Effector memory CD4-positive, alpha-beta T cell (primary cell): ENCODE results near the gene PKHD1.
"Not testable (repeated sequence)": the region's sequence is repeated elsewhere in the genome, so short reads cannot be mapped to it uniquely, and the experiment has no call there.

Experiments
- DNase-seq, 3 donors: peaks; one replicate each; pipeline ENCODE4 v3.0.0-alpha.2; 2020
- H3K27ac ChIP-seq: 2 replicates; pipeline ENCODE4 v1.7.0; 2013; ENCODE audit warnings: mild to moderate bottlenecking, low read length, moderate library complexity; ENCODE audit not compliant: insufficient read depth, poor library complexity, severe bottlenecking
- H3K27me3 ChIP-seq: replicated peaks from 2 replicates; pipeline ENCODE4 v1.7.0; 2013; ENCODE audit warnings: mild to moderate bottlenecking, low read length; ENCODE audit not compliant: insufficient read depth, control insufficient read depth, poor library complexity, severe bottlenecking
- H3K36me3 ChIP-seq: 2 replicates; pipeline ENCODE4 v1.7.0; 2013; ENCODE audit warnings: mild to moderate bottlenecking, low read length, moderate library complexity; ENCODE audit not compliant: control insufficient read depth, insufficient read depth
- H3K4me1 ChIP-seq: 2 replicates; pipeline ENCODE4 v1.7.0; 2013; ENCODE audit warnings: low read length, mild to moderate bottlenecking; ENCODE audit not compliant: control insufficient read depth, insufficient read depth, poor library complexity, severe bottlenecking
- H3K4me3 ChIP-seq: 2 replicates; pipeline ENCODE4 v1.7.0; 2013; ENCODE audit warnings: low read length, low read depth, mild to moderate bottlenecking; ENCODE audit not compliant: insufficient read depth, poor library complexity, severe bottlenecking
- H3K9me3 ChIP-seq: 2 replicates; pipeline ENCODE4 v1.7.0; 2013; ENCODE audit warnings: mild to moderate bottlenecking, low read length, moderate library complexity; ENCODE audit not compliant: control insufficient read depth

The PKHD1 gene

GRCh38 chr6:51854876-51855275 lies 232.5 kb downstream of the PKHD1 start:
- DNase-seq, result no peak
- H3K27ac ChIP-seq, result no peak overlapping the region
- no peak overlapping the region for H3K4me3 ChIP-seq
- H3K9me3 ChIP-seq, result no peaks in the 10 kb centered on the region
- H3K4me1 ChIP-seq, result no peaks in the 10 kb centered on the region
- no peaks in the 10 kb centered on the region for H3K36me3 ChIP-seq
- no peaks in the 10 kb centered on the region for H3K27me3 ChIP-seq

DNA sequence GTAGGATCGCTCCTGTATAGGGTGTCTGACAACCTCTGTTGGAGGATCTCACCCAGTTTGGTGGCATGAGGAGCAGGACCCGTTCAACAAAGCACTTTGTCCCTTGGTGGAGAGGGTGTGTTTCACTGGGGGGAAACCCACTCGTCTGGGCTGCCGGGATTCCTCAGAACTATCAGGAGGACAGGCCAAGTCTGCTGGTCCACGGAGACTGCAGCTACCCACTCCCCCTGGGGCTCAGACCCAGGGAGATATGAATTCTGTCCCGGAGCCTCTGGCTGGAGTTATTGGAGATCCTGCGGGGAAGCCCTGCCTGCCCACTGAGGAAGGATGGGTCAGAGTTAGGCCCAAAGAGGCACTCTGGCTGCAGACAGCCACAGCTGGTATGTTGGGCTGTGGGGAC lies 233.1 kb downstream of the PKHD1 start:
- no peaks in the 10 kb centered on the region for H3K27me3 ChIP-seq

DNA sequence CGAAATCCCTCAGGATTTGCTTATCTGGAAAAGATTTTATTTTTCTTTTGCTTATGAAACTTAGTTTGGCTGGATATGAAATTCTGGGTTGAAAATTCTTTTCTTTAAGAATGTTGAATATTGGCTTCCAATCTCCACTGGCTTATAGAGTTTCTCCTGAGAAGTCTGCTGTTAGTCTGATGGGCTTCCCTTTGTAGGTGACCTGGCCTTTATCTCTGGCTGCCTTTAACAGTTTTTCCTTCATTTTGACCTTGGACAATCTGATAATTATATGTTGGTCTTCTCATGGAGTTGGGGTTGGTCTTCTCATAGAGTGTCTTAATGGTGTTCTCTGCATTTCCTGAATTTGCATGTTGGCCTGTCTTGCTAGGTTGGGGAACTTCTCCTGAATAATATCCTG lies 234.3 kb downstream of the PKHD1 start:
- not testable (repeated sequence) for H3K4me3 ChIP-seq, H3K36me3 ChIP-seq, H3K4me1 ChIP-seq, H3K9me3 ChIP-seq, H3K27ac ChIP-seq, DNase-seq, H3K27me3 ChIP-seq

More for the DNA sequence above, 233.1 kb downstream of the PKHD1 start:
- Histone ChIP-seq H3K9me3 (no peaks in the 10 kb centered on the region), H3K27ac (no peak overlapping the region), H3K4me3 (no peak overlapping the region), H3K36me3 (no peaks in the 10 kb centered on the region), H3K4me1 (no peaks in the 10 kb centered on the region)
- no peak for DNase-seq

- Histone ChIP-seq H3K9me3 (no peaks in the 10 kb centered on the region), H3K4me3 (no peak overlapping the region), H3K27ac (no peak overlapping the region), H3K27me3 (no peaks in the 10 kb centered on the region), H3K4me1 (no peaks in the 10 kb centered on the region), H3K36me3 (no peaks in the 10 kb centered on the region)
- no peak for DNase-seq
Measured at GRCh38 chr6:51846531-51846930, 240.9 kb downstream of the PKHD1 start.

DNA sequence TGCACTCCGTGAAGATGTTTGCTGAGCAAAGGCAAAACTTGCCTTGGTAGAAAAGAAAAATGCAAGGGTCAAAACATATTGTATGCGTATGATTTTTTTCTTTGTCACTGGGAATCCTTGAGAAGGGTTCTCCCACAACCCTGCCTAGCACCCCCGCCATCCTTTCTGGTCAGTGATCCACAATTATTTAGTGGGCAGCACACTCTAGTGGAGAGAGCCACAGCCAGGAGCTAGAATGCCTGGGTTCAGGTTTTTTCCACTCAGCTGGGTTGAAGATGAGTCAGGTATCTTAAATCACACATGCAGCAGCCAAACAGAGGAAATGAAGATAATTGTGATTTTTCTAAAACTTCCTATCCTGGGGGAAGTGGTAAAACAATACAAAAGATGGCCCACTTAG lies 243.1 kb downstream of the PKHD1 start:
- Histone ChIP-seq H3K27ac (no peak overlapping the region), H3K9me3 (no peaks in the 10 kb centered on the region), H3K36me3 (no peaks in the 10 kb centered on the region), H3K27me3 (no peaks in the 10 kb centered on the region), H3K4me3 (no peak overlapping the region), H3K4me1 (no peaks in the 10 kb centered on the region)
- DNase-seq, result no peak

- H3K27ac ChIP-seq, result no peak overlapping the region
- no peaks in the 10 kb centered on the region for H3K4me1 ChIP-seq
- H3K36me3 ChIP-seq, result no peaks in the 10 kb centered on the region
- no peak overlapping the region for H3K4me3 ChIP-seq
- no peaks in the 10 kb centered on the region for H3K9me3 ChIP-seq
- DNase-seq, result no peak
- no peaks in the 10 kb centered on the region for H3K27me3 ChIP-seq
Measured at GRCh38 chr6:51843456-51844056, 243.9 kb downstream of the PKHD1 start.

DNA sequence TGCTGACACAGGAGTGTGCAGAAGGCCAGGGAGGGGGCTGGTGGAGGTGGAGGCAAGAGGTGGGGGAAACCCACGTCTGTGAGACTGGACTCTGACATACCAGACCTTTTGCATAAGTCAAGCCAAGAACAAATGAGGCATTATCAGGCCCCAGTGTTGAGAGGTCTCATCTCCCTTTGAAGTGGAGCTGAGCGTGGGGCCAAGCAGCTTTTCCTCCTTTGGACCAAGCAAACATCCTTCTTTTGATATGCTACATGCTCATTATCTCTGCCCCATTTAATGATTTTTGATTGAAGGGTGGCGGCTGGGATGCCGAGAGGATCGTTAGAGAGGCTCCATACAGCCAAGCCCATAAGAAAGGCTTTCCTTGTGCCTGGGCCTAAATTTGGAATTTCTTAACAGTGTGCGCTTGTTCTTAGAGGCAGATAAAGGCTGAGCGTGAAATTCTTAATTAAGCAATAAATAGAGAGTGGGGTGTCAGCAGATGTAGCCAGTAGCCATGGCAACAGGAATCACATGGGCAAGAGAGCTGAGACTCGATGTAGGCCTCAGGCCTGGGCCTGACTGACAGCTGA lies 244.5 kb downstream of the PKHD1 start:
- Histone ChIP-seq H3K27ac (no peak overlapping the region), H3K27me3 (no peaks in the 10 kb centered on the region), H3K36me3 (no peaks in the 10 kb centered on the region), H3K4me1 (no peaks in the 10 kb centered on the region), H3K4me3 (no peak overlapping the region), H3K9me3 (no peaks in the 10 kb centered on the region)
- DNase-seq, result no peak

DNA sequence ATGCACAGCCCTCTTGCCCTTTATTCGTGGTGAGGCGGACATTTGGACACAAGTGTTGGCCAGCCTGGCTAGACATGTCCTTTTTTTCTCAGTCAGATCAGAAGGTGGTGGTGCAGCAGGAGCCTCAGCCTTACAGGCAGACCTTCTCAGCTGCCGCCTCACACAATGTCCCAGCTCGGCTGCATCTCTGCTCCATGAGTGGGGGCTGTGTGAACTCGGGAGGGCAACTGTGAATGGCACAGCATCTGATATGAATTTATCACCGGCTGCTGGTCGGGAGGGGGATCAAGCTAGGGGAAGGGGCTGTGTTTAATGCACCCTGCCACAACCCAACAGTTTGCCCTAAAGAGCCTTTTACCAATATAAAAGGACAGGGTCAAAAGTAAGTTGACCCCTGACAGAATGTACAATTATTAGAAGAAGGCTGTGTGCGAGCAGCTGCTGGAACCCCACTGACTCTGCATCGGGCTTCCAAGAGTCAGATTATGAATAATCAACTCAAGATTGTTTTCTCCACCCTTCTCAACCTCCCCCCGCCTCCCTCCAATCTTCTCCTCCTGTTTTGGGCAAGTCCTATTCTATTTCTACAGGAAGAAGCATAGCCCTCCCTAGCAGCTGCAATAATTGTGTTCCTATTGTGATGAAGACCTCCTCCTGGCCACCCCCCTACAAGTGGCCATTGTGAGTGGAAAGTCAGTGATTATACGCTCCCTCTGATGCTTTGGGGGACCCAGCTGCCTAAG lies 245.2 kb downstream of the PKHD1 start:
- H3K27ac ChIP-seq, result no peak overlapping the region
- no peak for DNase-seq
- no peaks in the 10 kb centered on the region for H3K27me3 ChIP-seq
- no peaks in the 10 kb centered on the region for H3K36me3 ChIP-seq
- no peaks in the 10 kb centered on the region for H3K4me1 ChIP-seq
- no peaks in the 10 kb centered on the region for H3K9me3 ChIP-seq
- no peak overlapping the region for H3K4me3 ChIP-seq

GRCh38 chr6:51841626-51842025 lies 245.8 kb downstream of the PKHD1 start:
- Histone ChIP-seq H3K4me1 (no peaks in the 10 kb centered on the region), H3K27me3 (no peaks in the 10 kb centered on the region), H3K36me3 (no peaks in the 10 kb centered on the region), H3K4me3 (no peak overlapping the region), H3K9me3 (no peaks in the 10 kb centered on the region), H3K27ac (no peak overlapping the region)
- no peak for DNase-seq

GRCh38 chr6:51839726-51840374 lies 247.6 kb downstream of the PKHD1 start:
- no peaks in the 10 kb centered on the region for H3K4me1 ChIP-seq
- no peak overlapping the region for H3K4me3 ChIP-seq
- H3K36me3 ChIP-seq, result no peaks in the 10 kb centered on the region
- DNase-seq, result no peak
- H3K27me3 ChIP-seq, result no peaks in the 10 kb centered on the region
- H3K9me3 ChIP-seq, result no peaks in the 10 kb centered on the region
- no peak overlapping the region for H3K27ac ChIP-seq
